Astrocyte (in vitro differentiated cells and primary cell): ENCODE results near the gene CNP.

Source experiments
- CTCF ChIP-seq: IDR thresholded peaks from 2 replicates; pipeline ENCODE4 v1.5.1; 2011; ENCODE audit warnings: low read depth, mild to moderate bottlenecking, inconsistent platforms, low read length, moderate library complexity; ENCODE audit not compliant: insufficient read depth
- EZH2 ChIP-seq: IDR thresholded peaks from 2 replicates; pipeline ENCODE4 v1.6.1; 2012; ENCODE audit warnings: mild to moderate bottlenecking, low read length, inconsistent platforms; ENCODE audit not compliant: insufficient read depth

DNA sequence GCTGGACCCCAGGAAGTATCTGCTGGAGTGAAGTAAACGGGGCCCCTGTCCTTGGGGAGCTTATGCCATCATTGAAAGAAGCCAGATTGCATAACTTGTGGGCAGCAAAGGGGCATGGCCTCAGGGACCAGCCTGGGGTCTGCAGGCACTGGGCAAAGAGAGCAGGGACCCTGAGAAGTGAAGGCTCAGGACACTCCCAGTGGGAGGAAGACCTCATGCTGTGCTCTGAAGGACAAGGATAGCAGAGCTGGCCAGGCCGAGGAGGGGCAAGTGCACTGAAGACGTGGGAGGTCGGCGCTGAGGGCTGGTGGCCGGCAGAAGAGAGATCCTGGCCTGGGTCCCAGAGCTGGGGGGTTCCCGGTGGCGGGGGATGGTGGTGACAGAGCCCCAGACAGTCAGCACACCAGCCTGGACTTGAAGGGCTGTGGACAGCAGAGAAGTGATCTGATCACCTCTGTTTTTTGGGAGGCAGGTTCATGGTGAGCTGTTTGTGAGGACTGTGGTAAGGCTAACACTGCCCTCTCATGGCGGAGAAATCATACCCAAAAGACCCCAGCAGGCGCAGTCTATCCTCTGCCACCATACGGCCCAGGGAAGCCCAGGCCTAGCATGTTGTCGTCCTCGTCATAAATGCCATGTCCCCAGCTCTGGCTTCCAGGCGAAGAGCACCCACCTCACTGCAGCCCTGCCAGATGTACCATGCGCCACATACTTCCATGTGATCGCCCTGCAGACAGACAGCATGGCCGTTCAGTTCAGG lies 7.1 kb upstream of the CNP start:
- peak; percentile 27 for TF ChIP-seq CTCF
- TF ChIP-seq EZH2: no peak
